Tibial nerve (tissue), 4 donors: ENCODE results near the gene RAB36. TPM values are rescaled to one million over a fixed set of nuclear protein-coding genes. Genes with fewer than 3 reads are reported as not detected.

Experiments
- DNase-seq, 2 donors: peaks; one replicate each; pipeline ENCODE4 v3.0.0-alpha.2; 2019; ENCODE audit warnings: low spot score in 2 of 2
- H3K27ac ChIP-seq, 4 donors: fragments of 200-600 bp; sonication (generic) in 3 of 4; one replicate each; pipeline ENCODE4 v1.5.1; 2017 to 2019; ENCODE audit warnings: mild to moderate bottlenecking in 1 of 4
- H3K27me3 ChIP-seq, 2 donors: fragments of 200-600 bp; sonication (generic) in 1 of 2; one replicate each; pipeline versions ENCODE4 v1.5.1 to v1.6.0; 2017 to 2019
- H3K36me3 ChIP-seq, 3 donors: fragments of 200-600 bp; sonication (generic); one replicate each; pipeline ENCODE4 v1.5.1; 2018 to 2019
- H3K4me1 ChIP-seq, 4 donors: fragments of 200-600 bp; sonication (generic) in 3 of 4; one replicate each; pipeline ENCODE4 v1.5.1; 2017 to 2019
- H3K4me3 ChIP-seq, 4 donors: fragments of 200-600 bp; sonication (generic) in 3 of 4; one replicate each; pipeline ENCODE4 v1.5.1; 2017 to 2019; ENCODE audit warnings: mild to moderate bottlenecking in 1 of 4, moderate library complexity in 1 of 4
- H3K9me3 ChIP-seq, 4 donors: fragments of 200-600 bp; sonication (generic) in 3 of 4; one replicate each; pipeline ENCODE4 v1.5.1; 2017 to 2019
- CTCF ChIP-seq, 5 experiments: fragments of 200-600 bp in 3 of 5; fragments of 450-650 bp in 2 of 5; sonication (generic) in 3 of 5; IDR thresholded peaks; one replicate each; pipeline ENCODE4 v1.5.1; 2016 to 2019; ENCODE audit warnings: antibody characterized with exemption in 5 of 5, mild to moderate bottlenecking in 3 of 5, moderate library complexity in 2 of 5
- EP300 ChIP-seq, 2 donors: sonication (generic); formaldehyde crosslinking; IDR thresholded peaks; one replicate each; pipeline ENCODE4 v1.6.1; 2017; ENCODE audit warnings: antibody characterized with exemption in 2 of 2, mild to moderate bottlenecking in 1 of 2
- POLR2A ChIP-seq, 2 donors: fragments of 450-650 bp; IDR thresholded peaks; one replicate each; pipeline ENCODE4 v1.6.1; 2017; ENCODE audit warnings: antibody characterized with exemption in 2 of 2, mild to moderate bottlenecking in 2 of 2, moderate library complexity in 2 of 2
- WGBS, 2 donors: methylation state at CpG; one replicate each; pipeline ENCODE4 v1.1.5; 2018; 5-methylcytosine and 5-hydroxymethylcytosine counted together
- total RNA-seq, 4 donors: library from RNA; depleted of rRNA; stranded (reverse); fragments of >200 nt; gene quantifications; one replicate each; pipeline ENCODE4 v1.1.0, GENCODE V29; 2016

The RAB36 gene
- total RNA-seq, 4 donors from 2014 or later: 4.9 to 7.5 (median 6.1) TPM

- TF ChIP-seq EP300 (IDR thresholded peaks at IDR 0.05): no peak
- TF ChIP-seq CTCF (IDR thresholded peaks at IDR 0.05): no peak
- TF ChIP-seq POLR2A (IDR thresholded peaks at IDR 0.05): no peak
- peak overlapping the region; percentile 44 to 80 (median 62) for H3K27ac ChIP-seq
- H3K27me3 ChIP-seq: no peaks in the 10 kb centered on the region
- peak; percentile 31 to 36 for DNase-seq
- peaks cover 0 to 42% (median 10%) of the 10 kb centered on the region in 4 donors for H3K4me1 ChIP-seq
- peaks cover 0 to 15% (median 0%) of the 10 kb centered on the region in 3 donors for H3K36me3 ChIP-seq
- no peak overlapping the region for H3K4me3 ChIP-seq
- 21 to 38% methylated on average over 14 to 25 of the region's 28 CpGs for WGBS, 2 donors
- H3K9me3 ChIP-seq: no peaks in the 10 kb centered on the region
Observed at GRCh38 chr22:23098718-23099530, 46.4 kb upstream of the RAB36 start.

GRCh38 chr22:23099531-23099804 is 45.8 kb upstream of the RAB36 start:
- Histone ChIP-seq H3K9me3 (no peaks in the 10 kb centered on the region), H3K4me3 (no peak overlapping the region), H3K36me3 (peaks cover 0 to 15% (median 0%) of the 10 kb centered on the region in 3 donors), H3K27ac (peak overlapping the region in 3 of 4 donors; percentile 44 to 80 (median 71)), H3K4me1 (peaks cover 0 to 42% (median 10%) of the 10 kb centered on the region in 4 donors), H3K27me3 (no peaks in the 10 kb centered on the region)
- WGBS, 2 donors: 78 to 92% methylated on average over 6 of the region's 6 CpGs
- DNase-seq: no peak
- TF ChIP-seq CTCF (IDR thresholded peaks at IDR 0.05) (no peak), POLR2A (IDR thresholded peaks at IDR 0.05) (no peak)

GRCh38 chr22:23100124-23100801 is 45.0 kb upstream of the RAB36 start:
- Histone ChIP-seq H3K27ac (peak overlapping the region in 1 of 4 donors; percentile 80), H3K4me1 (peaks cover 0 to 42% (median 10%) of the 10 kb centered on the region in 4 donors)

GRCh38 chr22:23101524-23101923 is 43.8 kb upstream of the RAB36 start:
- Histone ChIP-seq H3K36me3 (peaks cover 0 to 2% (median 0%) of the 10 kb centered on the region in 3 donors), H3K9me3 (no peaks in the 10 kb centered on the region)
- 96 to 100% methylated on average over 1 to 3 of the region's 3 CpGs for WGBS, 2 donors

More at GRCh38 chr22:23100124-23100801, 45.0 kb upstream of the RAB36 start:
- 86 to 94% methylated on average over 5 to 7 of the region's 7 CpGs for WGBS, 2 donors
- TF ChIP-seq POLR2A (IDR thresholded peaks at IDR 0.05): no peak
- no peak for TF ChIP-seq CTCF (IDR thresholded peaks at IDR 0.05)
- no peak for TF ChIP-seq EP300 (IDR thresholded peaks at IDR 0.05)
- no peak for DNase-seq
- Histone ChIP-seq H3K27me3 (no peaks in the 10 kb centered on the region), H3K4me3 (no peak overlapping the region), H3K9me3 (no peaks in the 10 kb centered on the region), H3K36me3 (peaks cover 0 to 14% (median 0%) of the 10 kb centered on the region in 3 donors)

More at GRCh38 chr22:23101524-23101923, 43.8 kb upstream of the RAB36 start:
- TF ChIP-seq CTCF (IDR thresholded peaks at IDR 0.05) (no peak), EP300 (IDR thresholded peaks at IDR 0.05) (no peak), POLR2A (IDR thresholded peaks at IDR 0.05) (no peak)
- DNase-seq: no peak
- Histone ChIP-seq H3K4me3 (no peak overlapping the region), H3K4me1 (peaks cover 0 to 42% (median 10%) of the 10 kb centered on the region in 4 donors), H3K27ac (no peak overlapping the region), H3K27me3 (no peaks in the 10 kb centered on the region)
